Esophagus muscularis mucosa (tissue), 4 donors: Measurements from ENCODE around the gene AUTS2. TPM values are rescaled to one million over a fixed set of nuclear protein-coding genes. Genes with fewer than 3 reads are reported as not detected.

Experiments
- DNase-seq: peaks from one replicate; pipeline ENCODE4 v3.0.0-alpha.2; 2017; ENCODE audit errors: extremely low spot score
- H3K27ac ChIP-seq, 4 donors: fragments of 200-600 bp; sonication (generic); replicated peaks in 1 of 4; 1 replicate in 3 of 4; 2 replicates in 1 of 4; pipeline ENCODE4 v1.5.1; 2016 to 2019; ENCODE audit warnings: mild to moderate bottlenecking in 1 of 4
- H3K27me3 ChIP-seq, 4 donors: fragments of 200-600 bp; sonication (generic); one replicate each; pipeline versions ENCODE4 v1.5.1 to v1.6.0; 2016 to 2019
- H3K36me3 ChIP-seq, 4 donors: fragments of 200-600 bp; sonication (generic); one replicate each; pipeline ENCODE4 v1.5.1; 2016 to 2019
- H3K4me1 ChIP-seq, 4 donors: fragments of 200-600 bp; sonication (generic); one replicate each; pipeline ENCODE4 v1.5.1; 2016 to 2019
- H3K4me3 ChIP-seq, 4 donors: fragments of 200-600 bp; sonication (generic); 1 replicate in 2 of 4; 2 replicates in 2 of 4; pipeline ENCODE4 v1.5.1; 2016 to 2019; ENCODE audit warnings: mild to moderate bottlenecking in 4 of 4, moderate library complexity in 1 of 4
- H3K9me3 ChIP-seq, 4 donors: fragments of 200-600 bp; sonication (generic); 1 replicate in 3 of 4; 2 replicates in 1 of 4; pipeline ENCODE4 v1.5.1; 2016 to 2019
- EP300 ChIP-seq: sonication (generic); formaldehyde crosslinking; IDR thresholded peaks from one replicate; pipeline ENCODE4 v1.6.1; 2017; ENCODE audit warnings: antibody characterized with exemption
- POLR2A ChIP-seq: fragments of 450-650 bp; IDR thresholded peaks from one replicate; pipeline ENCODE4 v1.6.1; 2017; ENCODE audit warnings: antibody characterized with exemption, moderate library complexity, mild to moderate bottlenecking, low read depth
- POLR2AphosphoS5 ChIP-seq, 2 donors: sonication (generic); formaldehyde crosslinking; IDR thresholded peaks; one replicate each; pipeline ENCODE4 v1.6.1; 2017; ENCODE audit warnings: antibody characterized with exemption in 2 of 2
- WGBS: methylation state at CpG from one replicate; pipeline ENCODE4 v1.1.5; 2018; 5-methylcytosine and 5-hydroxymethylcytosine counted together
- intact Hi-C: fragments of 100-400 bp; cut with DNase I; formaldehyde crosslinking; loops from one replicate; pipeline ENCODE4 v1.15.1; 2023
- total RNA-seq, 4 donors: library from RNA; depleted of rRNA; stranded (reverse); fragments of >200 nt; gene quantifications; one replicate each; pipeline versions ENCODE4 v1.1.0 to v1.2.1, GENCODE V29; 2016
- TF ChIP-seq, protein P1 (sequence below), 3 experiments: fragments of 200-600 bp in 2 of 3; fragments of 450-650 bp in 1 of 3; sonication (generic) in 2 of 3; IDR thresholded peaks; one replicate each; pipeline ENCODE4 v1.5.1; 2017 to 2019; ENCODE audit warnings: antibody characterized with exemption in 3 of 3, mild to moderate bottlenecking in 2 of 3, moderate library complexity in 1 of 3

The AUTS2 gene
- total RNA-seq, 4 donors from 2014 or later: 18.5 to 44.9 (median 34.2) TPM

DNA sequence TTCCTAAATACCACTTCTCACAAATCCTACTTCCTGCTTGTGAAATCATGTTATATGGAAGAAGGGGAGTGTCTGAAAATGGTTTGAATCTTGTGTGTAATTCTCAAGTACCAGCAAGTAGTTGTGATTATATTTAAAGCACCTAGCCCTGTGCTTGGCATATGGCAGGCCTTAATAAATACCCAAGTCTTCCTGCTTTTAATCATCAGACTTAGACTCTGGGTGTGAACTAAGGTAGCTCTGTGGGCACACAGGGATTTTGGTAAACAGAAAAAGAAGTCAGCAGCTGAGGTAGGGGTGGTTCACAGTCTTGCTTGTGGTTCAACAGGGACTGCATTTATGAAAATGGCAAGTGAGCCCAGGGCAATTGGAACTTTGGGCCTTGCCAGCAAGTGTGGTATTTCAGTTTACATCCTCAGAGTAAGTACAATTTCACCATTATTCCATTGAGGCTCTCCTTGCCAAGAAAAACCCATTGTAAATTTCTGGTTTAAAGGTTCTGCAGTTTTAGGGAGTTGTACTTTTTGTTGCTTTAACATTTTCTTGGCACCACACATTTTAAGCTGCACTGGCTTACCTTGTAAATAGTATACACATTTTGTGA lies 215.5 kb downstream of the AUTS2 start:
- Histone ChIP-seq H3K9me3 (no peaks in the 10 kb centered on the region), H3K27me3 (no peaks in the 10 kb centered on the region), H3K4me1 (peaks cover 28 to 67% (median 64%) of the 10 kb centered on the region in 4 donors), H3K36me3 (no peaks in the 10 kb centered on the region), H3K4me3 (no peak overlapping the region), H3K27ac (peak overlapping the region in 2 of 4 donors; percentile 1 to 45)
- TF ChIP-seq EP300 (no peak), POLR2AphosphoS5 (IDR thresholded peaks at IDR 0.05) (no peak), POLR2A (no peak)
- TF ChIP-seq, protein P1, sequence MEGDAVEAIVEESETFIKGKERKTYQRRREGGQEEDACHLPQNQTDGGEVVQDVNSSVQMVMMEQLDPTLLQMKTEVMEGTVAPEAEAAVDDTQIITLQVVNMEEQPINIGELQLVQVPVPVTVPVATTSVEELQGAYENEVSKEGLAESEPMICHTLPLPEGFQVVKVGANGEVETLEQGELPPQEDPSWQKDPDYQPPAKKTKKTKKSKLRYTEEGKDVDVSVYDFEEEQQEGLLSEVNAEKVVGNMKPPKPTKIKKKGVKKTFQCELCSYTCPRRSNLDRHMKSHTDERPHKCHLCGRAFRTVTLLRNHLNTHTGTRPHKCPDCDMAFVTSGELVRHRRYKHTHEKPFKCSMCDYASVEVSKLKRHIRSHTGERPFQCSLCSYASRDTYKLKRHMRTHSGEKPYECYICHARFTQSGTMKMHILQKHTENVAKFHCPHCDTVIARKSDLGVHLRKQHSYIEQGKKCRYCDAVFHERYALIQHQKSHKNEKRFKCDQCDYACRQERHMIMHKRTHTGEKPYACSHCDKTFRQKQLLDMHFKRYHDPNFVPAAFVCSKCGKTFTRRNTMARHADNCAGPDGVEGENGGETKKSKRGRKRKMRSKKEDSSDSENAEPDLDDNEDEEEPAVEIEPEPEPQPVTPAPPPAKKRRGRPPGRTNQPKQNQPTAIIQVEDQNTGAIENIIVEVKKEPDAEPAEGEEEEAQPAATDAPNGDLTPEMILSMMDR (IDR thresholded peaks at IDR 0.05): no peak
- intact Hi-C loops: no loop called here
- DNase-seq: no peak

DNA sequence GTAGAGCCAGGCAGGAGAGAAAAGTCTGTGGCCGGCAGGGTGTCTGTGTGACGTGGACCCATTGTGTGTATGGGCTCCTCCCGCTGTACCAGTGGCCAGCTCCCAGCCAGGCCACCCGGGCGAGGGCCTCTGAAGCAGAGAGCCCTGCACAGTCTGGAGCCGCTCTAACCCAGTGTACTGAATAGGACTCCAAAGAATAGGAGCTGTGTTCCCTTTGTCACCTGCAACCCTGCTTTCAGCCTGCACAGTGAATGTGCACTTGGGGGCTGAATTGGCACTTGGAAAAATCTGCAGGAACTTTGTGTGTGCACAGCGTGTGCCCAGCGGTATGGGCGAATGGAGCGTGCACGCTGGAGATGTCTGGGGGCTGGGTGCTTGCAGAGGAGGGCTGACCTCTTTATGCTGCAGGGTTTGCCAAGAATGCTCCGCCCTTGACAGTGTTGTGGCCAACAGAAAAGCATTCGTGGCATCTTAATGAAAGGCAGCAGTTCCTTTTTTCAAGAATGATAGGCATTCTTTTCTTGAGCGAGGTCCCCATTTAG lies 216.2 kb downstream of the AUTS2 start:
- WGBS: 43% methylated on average over 14 of the region's 14 CpGs
- peak overlapping the region in 2 of 4 donors; percentile 1 to 45 for H3K27ac ChIP-seq

DNA sequence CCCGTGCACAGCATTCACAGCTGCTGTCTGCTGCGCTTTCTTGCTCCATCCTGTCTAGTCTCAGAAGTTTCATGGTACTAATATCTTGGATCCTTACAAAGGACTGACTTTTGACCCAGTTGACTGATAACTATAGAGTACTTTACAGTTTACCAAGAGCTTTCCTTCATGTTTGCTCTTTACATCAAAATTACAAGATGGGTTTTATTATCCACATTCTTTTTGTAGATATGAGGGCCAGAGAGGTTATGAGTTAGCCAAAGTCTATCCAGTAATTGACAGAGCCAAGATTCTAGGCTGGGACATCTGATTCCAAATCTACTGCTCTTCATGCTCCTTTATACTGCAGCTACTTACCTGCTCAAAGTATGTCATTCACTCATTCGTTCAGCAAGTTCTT lies 218.2 kb downstream of the AUTS2 start:
- Histone ChIP-seq H3K36me3 (no peaks in the 10 kb centered on the region), H3K9me3 (no peaks in the 10 kb centered on the region), H3K4me1 (peaks cover 33 to 85% (median 79%) of the 10 kb centered on the region in 4 donors), H3K4me3 (no peak overlapping the region), H3K27me3 (no peaks in the 10 kb centered on the region), H3K27ac (peak overlapping the region; percentile 34 to 53 (median 45))
- intact Hi-C loops: no loop called here
- DNase-seq: no peak
- WGBS: 96% methylated on average over 3 of the region's 3 CpGs
- no peak for TF ChIP-seq POLR2AphosphoS5 (IDR thresholded peaks at IDR 0.05)
- no peak for TF ChIP-seq EP300
- TF ChIP-seq, protein P1 (IDR thresholded peaks at IDR 0.05): no peak
- TF ChIP-seq POLR2A: no peak

More for the DNA sequence above, 216.2 kb downstream of the AUTS2 start:
- intact Hi-C loops: no loop called here
- Histone ChIP-seq H3K4me3 (peak overlapping the region in 1 of 4 donors; percentile 19), H3K36me3 (no peaks in the 10 kb centered on the region), H3K4me1 (peaks cover 33 to 74% (median 71%) of the 10 kb centered on the region in 4 donors), H3K27me3 (no peaks in the 10 kb centered on the region), H3K9me3 (no peaks in the 10 kb centered on the region)
- DNase-seq: no peak
- TF ChIP-seq POLR2A: no peak
- TF ChIP-seq EP300: no peak
- TF ChIP-seq, protein P1 (IDR thresholded peaks at IDR 0.05): no peak
- TF ChIP-seq POLR2AphosphoS5 (IDR thresholded peaks at IDR 0.05): no peak

DNA sequence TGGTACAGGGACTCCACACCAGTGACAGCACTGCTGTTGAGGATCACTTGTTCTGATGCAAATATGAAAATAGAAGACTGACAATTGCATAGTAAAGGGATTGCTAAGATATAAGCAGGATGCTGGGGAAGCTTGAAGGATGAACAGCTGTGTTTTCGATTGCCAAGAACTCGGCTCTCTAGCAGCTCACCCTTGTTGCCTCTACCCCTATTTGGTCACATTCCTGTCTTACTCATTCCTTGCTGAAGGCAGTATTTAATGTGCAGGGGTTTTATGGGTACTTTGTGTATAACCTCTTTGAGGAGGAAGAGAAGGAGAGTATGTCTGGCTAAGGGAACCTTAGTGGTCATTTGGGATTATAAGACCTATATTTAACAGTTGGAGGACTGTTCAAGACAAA lies 218.8 kb downstream of the AUTS2 start:
- peak overlapping the region; percentile 34 to 53 (median 45) for H3K27ac ChIP-seq
- 34% methylated on average over 2 of the region's 2 CpGs for WGBS
- no peaks in the 10 kb centered on the region for H3K27me3 ChIP-seq
- TF ChIP-seq POLR2AphosphoS5 (IDR thresholded peaks at IDR 0.05): peak in 1 of 2 donors; percentile 16
- TF ChIP-seq POLR2A: no peak
- no peaks in the 10 kb centered on the region for H3K36me3 ChIP-seq
- DNase-seq: no peak
- peaks cover 33 to 89% (median 82%) of the 10 kb centered on the region in 4 donors for H3K4me1 ChIP-seq
- H3K4me3 ChIP-seq: no peak overlapping the region
- H3K9me3 ChIP-seq: no peaks in the 10 kb centered on the region
- intact Hi-C loops: no loop called here

DNA sequence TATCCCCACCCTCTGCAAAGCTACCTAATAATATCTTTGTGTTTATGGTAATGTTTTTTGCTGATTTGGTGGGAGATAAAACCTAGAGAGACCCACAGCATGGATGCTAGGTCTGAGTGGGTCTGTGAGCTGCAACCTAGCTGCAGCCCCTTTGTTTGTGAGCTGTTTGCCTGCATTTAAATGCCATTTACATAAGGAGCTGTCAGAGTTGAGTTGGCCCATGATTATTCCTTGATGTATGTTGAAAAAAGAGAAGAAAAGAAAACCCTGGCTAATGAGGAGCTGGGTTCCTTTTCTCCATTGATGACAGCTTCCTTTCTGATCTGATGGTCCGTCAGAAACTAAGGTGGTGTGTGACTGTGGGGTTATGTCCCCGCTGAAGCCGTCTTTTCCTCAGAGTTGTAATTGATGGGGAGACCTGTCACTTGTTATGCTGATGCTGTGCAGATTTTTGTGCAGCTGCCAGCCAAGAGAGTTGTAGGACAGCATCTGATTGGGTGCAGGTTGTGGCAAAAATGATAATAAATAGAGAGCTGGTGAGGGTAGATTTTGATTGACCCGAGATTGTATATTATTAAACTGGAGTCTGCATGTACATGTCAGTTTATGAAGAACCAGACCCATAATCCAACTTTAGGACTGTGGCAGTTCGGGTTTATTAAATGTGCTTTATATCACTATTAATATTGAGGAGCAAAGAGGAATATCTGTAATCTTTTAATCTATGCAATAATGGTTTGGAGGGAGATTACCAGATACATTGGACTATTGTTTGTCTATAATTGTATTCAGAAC lies 219.8 kb downstream of the AUTS2 start:
- no peak overlapping the region for H3K4me3 ChIP-seq
- TF ChIP-seq POLR2AphosphoS5 (IDR thresholded peaks at IDR 0.05) (no peak), POLR2A (no peak), EP300 (no peak)
- TF ChIP-seq, protein P1 (IDR thresholded peaks at IDR 0.05): no peak
- peaks cover 33 to 89% (median 84%) of the 10 kb centered on the region in 4 donors for H3K4me1 ChIP-seq
- H3K9me3 ChIP-seq: no peaks in the 10 kb centered on the region
- 71% methylated on average over 5 of the region's 5 CpGs for WGBS
- no peak for DNase-seq
- H3K27me3 ChIP-seq: no peaks in the 10 kb centered on the region
- H3K36me3 ChIP-seq: no peaks in the 10 kb centered on the region
- intact Hi-C loops: no loop called here
- peak overlapping the region in 2 of 4 donors; percentile 44 to 46 for H3K27ac ChIP-seq
